Skeletal muscle tissue (tissue), 4 donors: Measurements from ENCODE around the gene LCP2. TPM values are rescaled to one million over a fixed set of nuclear protein-coding genes. Genes with fewer than 3 reads are reported as not detected.

Experiments used
- H3K27ac ChIP-seq: one replicate; pipeline ENCODE4 v1.7.0; 2013; ENCODE audit warnings: mild to moderate bottlenecking, low read depth, low read length, inconsistent platforms
- H3K27me3 ChIP-seq, 3 donors: one replicate each; pipeline ENCODE4 v1.7.0; 2013; ENCODE audit warnings: low read length in 3 of 3; ENCODE audit not compliant: control insufficient read depth in 3 of 3, insufficient read depth in 3 of 3
- H3K36me3 ChIP-seq, 3 donors: one replicate each; pipeline ENCODE4 v1.7.0; 2013; ENCODE audit warnings: low read length in 3 of 3; ENCODE audit not compliant: control insufficient read depth in 3 of 3, insufficient read depth in 3 of 3
- H3K4me1 ChIP-seq, 3 donors: one replicate each; pipeline ENCODE4 v1.7.0; 2013; ENCODE audit warnings: low read length in 3 of 3, mild to moderate bottlenecking in 3 of 3; ENCODE audit not compliant: control insufficient read depth in 3 of 3, insufficient read depth in 3 of 3
- H3K4me3 ChIP-seq, 3 donors: one replicate each; pipeline ENCODE4 v1.7.0; 2013; ENCODE audit warnings: low read length in 3 of 3
- H3K9ac ChIP-seq, 3 donors: one replicate each; pipeline ENCODE4 v1.7.0; 2013; ENCODE audit warnings: low read length in 3 of 3, mild to moderate bottlenecking in 3 of 3, moderate library complexity in 2 of 3, low read depth in 1 of 3
- H3K9me3 ChIP-seq, 3 donors: one replicate each; pipeline ENCODE4 v1.7.0; 2013; ENCODE audit warnings: low read length in 3 of 3; ENCODE audit not compliant: control insufficient read depth in 3 of 3
- total RNA-seq: library from RNA; depleted of rRNA; stranded (reverse); fragments of >200 nt; gene quantifications from one replicate; pipeline ENCODE4 v1.2.3, GENCODE V29; 2014
- donor health status: Osteomylitis.

The LCP2 gene
- total RNA-seq: 6.8 TPM

DNA sequence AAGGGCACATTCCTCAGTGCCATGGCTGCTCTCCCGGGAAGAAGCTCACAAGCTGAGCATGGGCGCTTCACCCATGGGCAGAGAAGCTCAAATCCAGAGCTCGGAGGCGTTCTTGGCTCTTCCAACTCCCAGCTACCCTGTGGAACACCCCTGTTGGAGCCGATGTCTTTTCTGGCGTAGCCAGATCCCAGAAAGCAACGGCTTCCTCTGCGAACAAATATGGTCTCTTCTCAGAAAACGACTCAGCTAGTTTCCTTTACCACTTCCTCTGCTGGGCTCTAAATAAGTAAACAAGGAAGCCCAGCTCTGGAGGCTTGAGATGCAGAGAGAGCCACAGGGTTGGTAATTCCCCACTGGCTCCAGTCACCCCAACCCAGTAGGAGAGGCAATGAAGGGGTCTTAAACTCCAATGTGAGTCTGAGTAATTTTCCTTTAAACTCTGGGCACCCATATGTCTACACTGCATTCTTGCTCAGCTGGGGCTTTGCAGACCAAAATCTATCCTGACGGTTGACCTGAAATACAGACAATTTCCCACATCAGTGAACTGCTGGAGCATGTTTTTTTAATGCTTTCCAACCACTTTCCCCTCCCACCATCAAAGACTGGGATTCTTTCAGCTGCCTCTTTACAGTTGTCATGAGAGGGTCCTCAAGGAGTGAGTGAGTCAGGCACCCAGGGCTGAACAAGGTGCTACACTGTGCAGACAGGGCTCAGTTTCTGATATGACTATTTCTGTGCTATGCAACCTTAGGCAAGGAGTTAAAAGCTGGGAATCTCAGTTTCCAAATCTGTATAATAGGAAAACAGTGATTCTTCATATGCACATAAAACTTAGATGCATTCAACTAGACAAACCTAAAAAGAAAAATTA lies at the start of gene LCP2:
Gene LCP2 (minus strand): TSS at position 189 of the 874 bp plus-strand sequence. CDS start 166 bp downstream, at position 23.
- peaks cover 0 to 8% (median 4%) of the 10 kb centered on the region in 3 donors for H3K4me1 ChIP-seq

DNA sequence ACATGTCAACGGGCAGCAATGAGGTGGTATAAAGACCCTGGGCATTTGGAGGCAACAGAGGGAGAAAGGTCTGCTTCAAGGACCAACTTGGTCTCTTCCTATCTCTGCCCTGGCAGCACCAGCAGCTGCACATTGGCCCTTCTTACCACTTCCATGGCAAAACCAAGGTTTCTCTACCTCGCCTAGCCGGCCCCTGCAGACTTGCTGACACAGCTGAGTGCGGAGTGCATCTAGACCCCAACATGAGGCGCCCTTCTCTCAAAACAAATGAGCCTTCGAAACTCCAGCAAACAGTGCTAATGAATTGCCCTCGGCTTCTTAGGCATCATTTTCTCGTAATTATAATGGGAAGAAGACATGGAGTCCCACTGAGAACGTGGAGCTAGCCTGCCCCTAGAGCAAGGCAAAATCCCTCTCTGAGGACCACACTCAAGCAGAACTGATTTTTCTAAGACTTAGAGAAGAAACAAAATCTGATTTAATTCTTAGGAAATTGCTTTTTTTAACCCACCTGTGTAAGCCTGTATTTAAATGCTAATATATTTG lies 49.5 kb upstream of the LCP2 start:
- no peak overlapping the region for H3K4me3 ChIP-seq
- no peaks in the 10 kb centered on the region for H3K9me3 ChIP-seq
- no peak overlapping the region for H3K9ac ChIP-seq
- no peaks in the 10 kb centered on the region for H3K36me3 ChIP-seq
- H3K4me1 ChIP-seq: peaks cover 0 to 2% (median 0%) of the 10 kb centered on the region in 3 donors
- H3K27me3 ChIP-seq: peaks cover 5 to 17% (median 9%) of the 10 kb centered on the region in 3 donors
- no peak overlapping the region for H3K27ac ChIP-seq

More for the DNA sequence above, at the start of gene LCP2:
- peak within 1 kb of the TSS in 2 of 3 donors; percentile 57 to 70 for H3K9ac ChIP-seq
- peaks cover 0 to 3% (median 0%) of the 10 kb centered on the region in 3 donors for H3K27me3 ChIP-seq
- H3K9me3 ChIP-seq: no peaks in the 10 kb centered on the region
- H3K27ac ChIP-seq: peak within 1 kb of the TSS; percentile 81
- peak within 1 kb of the TSS; percentile 69 to 76 (median 75) for H3K4me3 ChIP-seq
- H3K36me3 ChIP-seq: no peaks in the 10 kb centered on the region

DNA sequence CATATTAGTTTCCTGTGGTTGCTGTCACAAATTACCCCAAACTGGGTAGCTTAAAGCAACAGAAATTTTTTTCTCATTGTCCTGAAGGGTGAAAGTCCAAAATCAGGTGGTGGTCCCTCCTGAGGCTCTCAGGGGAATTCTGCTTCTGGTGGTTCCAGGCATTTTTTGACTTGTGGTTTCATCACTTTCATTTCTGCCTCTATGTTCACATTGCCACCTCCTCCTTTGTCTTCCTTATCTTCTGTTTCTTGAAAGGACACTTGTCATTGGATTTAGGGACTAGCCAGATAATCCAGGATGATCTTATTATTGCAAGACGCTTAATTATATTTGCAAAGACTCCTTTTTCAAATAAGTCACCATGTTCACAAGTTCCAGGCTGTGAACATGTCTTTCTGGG lies 48.4 kb upstream of the LCP2 start:
- Histone ChIP-seq H3K4me3 (no peak overlapping the region), H3K4me1 (peaks cover 0 to 2% (median 0%) of the 10 kb centered on the region in 3 donors), H3K36me3 (no peaks in the 10 kb centered on the region), H3K27me3 (peaks cover 5 to 17% (median 8%) of the 10 kb centered on the region in 3 donors), H3K9ac (no peak overlapping the region), H3K9me3 (peaks cover 0 to 2% (median 0%) of the 10 kb centered on the region in 3 donors), H3K27ac (no peak overlapping the region)

DNA sequence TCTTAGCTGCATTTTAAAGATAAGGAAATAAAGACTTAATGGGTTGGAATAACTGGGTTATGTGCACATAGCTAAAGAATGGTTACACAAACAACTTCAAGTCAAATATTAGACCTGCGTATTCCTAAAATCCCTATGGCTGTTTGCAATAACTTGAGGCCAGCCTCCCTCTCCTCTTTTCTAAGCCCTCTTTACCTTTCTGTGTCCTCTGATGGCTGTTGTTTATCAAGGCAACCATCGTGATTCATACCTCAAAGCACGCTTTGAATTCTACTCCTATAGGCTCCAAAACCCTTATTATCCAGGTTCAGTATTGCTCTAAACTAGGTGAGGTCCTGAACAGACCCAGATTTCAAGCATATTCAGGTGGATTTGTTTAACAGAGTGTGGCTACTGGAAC lies 45.6 kb upstream of the LCP2 start:
- Histone ChIP-seq H3K4me1 (no peaks in the 10 kb centered on the region), H3K36me3 (no peaks in the 10 kb centered on the region), H3K9me3 (peaks cover 0 to 2% (median 0%) of the 10 kb centered on the region in 3 donors), H3K4me3 (no peak overlapping the region), H3K27ac (no peak overlapping the region), H3K27me3 (no peaks in the 10 kb centered on the region), H3K9ac (no peak overlapping the region)

DNA sequence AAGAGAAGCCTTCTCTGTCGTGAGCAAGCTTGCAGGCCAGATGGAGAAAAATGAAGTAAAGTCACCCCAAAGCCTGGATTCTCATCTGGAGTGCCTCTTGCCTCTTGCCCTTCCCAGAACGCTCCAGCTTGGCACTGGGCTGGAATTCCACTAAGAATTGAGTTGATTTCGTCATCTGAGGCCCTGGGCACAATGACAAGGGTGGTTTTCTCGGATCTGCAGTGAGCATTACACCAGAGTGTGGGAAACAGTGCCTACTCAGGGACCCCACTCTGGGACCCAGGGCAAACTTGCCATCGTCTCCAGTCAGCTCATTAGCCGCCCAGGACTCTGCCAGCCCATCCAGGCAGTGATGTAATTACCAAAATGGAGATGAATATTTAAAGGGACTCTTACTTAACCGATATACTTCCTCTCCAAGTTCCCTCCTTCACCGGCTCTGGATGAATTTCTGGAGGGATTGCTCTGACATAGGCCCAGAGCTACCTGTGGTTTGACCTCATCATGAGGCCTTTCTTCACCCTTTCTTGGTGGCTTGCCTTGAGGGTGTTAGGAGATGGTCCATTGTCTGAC lies 44.7 kb upstream of the LCP2 start:
- Histone ChIP-seq H3K4me1 (no peaks in the 10 kb centered on the region), H3K9ac (no peak overlapping the region), H3K4me3 (no peak overlapping the region), H3K27ac (no peak overlapping the region), H3K36me3 (no peaks in the 10 kb centered on the region), H3K27me3 (no peaks in the 10 kb centered on the region), H3K9me3 (peaks cover 0 to 2% (median 0%) of the 10 kb centered on the region in 3 donors)

DNA sequence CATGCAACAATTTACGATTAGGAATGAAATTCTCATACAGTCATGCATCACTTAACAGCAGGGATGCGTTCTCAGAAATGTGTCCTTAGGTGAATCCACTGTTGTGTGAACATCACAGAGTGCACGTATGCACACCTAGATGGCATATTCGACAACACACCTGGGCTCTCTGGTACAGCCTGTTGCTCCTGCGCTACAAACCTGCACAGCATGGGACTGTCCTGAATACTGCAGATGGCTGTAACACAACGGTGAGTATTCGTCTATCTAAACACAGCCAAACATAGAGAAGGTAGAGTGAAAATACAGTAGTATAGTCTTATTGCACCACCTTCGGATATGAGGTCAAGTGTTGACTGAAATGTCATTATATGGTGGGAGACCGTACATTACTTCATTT lies 44.0 kb upstream of the LCP2 start:
- H3K4me3 ChIP-seq: no peak overlapping the region
- no peaks in the 10 kb centered on the region for H3K4me1 ChIP-seq
- H3K27ac ChIP-seq: no peak overlapping the region
- no peak overlapping the region for H3K9ac ChIP-seq
- no peaks in the 10 kb centered on the region for H3K36me3 ChIP-seq
- H3K27me3 ChIP-seq: no peaks in the 10 kb centered on the region
- H3K9me3 ChIP-seq: peaks cover 0 to 2% (median 0%) of the 10 kb centered on the region in 3 donors

DNA sequence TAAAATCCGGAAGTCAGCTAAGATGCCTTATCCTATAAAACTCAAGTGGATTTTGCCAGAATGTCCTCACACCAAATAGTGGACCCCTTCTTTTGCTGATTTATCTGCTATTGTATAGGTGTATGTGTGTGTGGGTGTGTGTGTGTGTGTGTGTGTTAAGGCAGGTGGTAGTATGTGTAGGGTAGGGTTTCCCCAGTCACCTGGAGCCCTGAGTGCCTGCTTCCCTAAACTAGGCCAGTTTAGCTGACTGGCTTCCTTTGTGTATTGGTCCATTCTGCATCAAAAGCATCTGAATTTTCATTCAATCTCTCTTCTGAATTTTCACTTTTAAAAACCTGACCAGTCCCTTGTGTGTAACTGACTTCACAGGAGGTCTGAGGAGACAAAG lies 42.2 kb upstream of the LCP2 start:
- Histone ChIP-seq H3K9ac (no peak overlapping the region), H3K27me3 (no peaks in the 10 kb centered on the region), H3K27ac (no peak overlapping the region), H3K4me1 (no peaks in the 10 kb centered on the region), H3K4me3 (no peak overlapping the region), H3K36me3 (no peaks in the 10 kb centered on the region), H3K9me3 (peaks cover 0 to 2% (median 0%) of the 10 kb centered on the region in 3 donors)

DNA sequence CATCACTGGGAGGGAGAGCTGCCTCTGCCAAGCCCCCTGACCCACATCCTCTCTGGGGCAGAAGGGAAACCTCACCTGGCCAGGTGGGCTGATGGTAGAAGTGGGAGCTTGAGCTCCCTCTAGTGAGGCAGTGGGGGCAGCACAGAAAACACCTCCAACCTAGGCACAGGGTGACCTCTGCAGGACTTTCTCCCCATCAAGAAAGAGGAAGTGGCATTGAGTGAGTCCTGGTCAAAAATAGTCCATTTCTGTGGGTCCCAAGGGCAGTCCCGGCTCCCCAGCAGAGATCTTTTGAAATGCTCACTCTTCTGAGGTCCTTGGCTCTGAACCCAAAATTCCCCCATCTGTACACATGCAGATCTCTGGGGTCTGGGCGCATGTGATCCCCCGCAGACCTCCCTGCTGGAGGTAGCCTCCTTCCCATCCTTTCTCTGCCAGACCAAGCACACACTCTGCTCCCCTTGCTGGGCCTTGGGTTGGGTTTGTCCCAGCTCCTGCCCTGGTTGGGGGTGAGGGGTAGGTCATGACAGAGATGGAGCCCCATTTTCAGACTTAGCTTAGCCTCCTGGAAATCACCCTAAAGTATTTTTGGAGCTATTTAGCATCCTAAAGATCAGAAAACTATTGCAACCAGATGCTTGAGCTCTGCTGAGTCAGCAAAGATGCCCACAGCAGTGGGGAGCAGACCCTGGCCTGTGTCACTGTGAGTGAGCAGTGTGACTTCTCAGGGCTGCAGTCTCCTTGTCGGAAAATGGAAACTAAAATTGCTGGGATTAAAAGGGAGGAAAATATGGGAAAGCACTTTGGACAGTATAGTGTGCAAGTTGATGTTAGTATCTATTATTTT lies 41.6 kb upstream of the LCP2 start:
- H3K36me3 ChIP-seq: no peaks in the 10 kb centered on the region
- no peaks in the 10 kb centered on the region for H3K4me1 ChIP-seq
- H3K27ac ChIP-seq: no peak overlapping the region
- peaks cover 0 to 2% (median 0%) of the 10 kb centered on the region in 3 donors for H3K9me3 ChIP-seq
- no peaks in the 10 kb centered on the region for H3K27me3 ChIP-seq
- H3K9ac ChIP-seq: no peak overlapping the region
- no peak overlapping the region for H3K4me3 ChIP-seq

DNA sequence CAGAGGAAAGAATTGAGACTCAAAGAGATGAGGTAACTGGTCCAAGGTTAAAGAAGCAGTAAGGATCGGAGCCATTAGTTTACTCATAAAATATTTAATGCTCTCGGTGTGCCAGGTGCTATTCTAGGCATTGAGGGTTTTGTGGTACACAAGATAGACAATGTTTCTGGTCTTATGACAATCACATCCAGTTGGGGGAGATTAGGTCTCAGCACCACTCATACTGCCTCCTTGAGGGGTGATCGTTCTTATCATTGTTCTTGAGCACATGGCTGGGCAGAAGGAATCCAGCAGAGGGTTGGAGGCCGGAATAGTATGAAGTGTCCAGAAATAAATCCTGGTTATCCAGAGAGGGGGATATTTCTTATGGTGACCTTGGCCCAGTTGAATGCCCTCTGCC lies 40.7 kb upstream of the LCP2 start:
- no peaks in the 10 kb centered on the region for H3K27me3 ChIP-seq
- H3K36me3 ChIP-seq: no peaks in the 10 kb centered on the region
- H3K9me3 ChIP-seq: peaks cover 0 to 2% (median 0%) of the 10 kb centered on the region in 3 donors
- H3K4me3 ChIP-seq: no peak overlapping the region
- H3K27ac ChIP-seq: no peak overlapping the region
- H3K4me1 ChIP-seq: peaks cover 0 to 3% (median 0%) of the 10 kb centered on the region in 3 donors
- no peak overlapping the region for H3K9ac ChIP-seq
